Tibial artery (tissue), 4 donors: ENCODE results near the gene UGT1A7.

Source experiments
- DNase-seq, 2 donors: peaks; one replicate each; pipeline ENCODE4 v3.0.0-alpha.2; 2019
- H3K27ac ChIP-seq, 2 donors: fragments of 200-600 bp; sonication (generic) in 1 of 2; 1 replicate in 1 of 2; 2 replicates in 1 of 2; pipeline ENCODE4 v1.5.1; 2018 to 2019; ENCODE audit warnings: mild to moderate bottlenecking in 1 of 2
- H3K27me3 ChIP-seq, 2 donors: fragments of 200-600 bp; sonication (generic) in 1 of 2; one replicate each; pipeline versions ENCODE4 v1.5.1 to v1.6.0; 2016 to 2019
- H3K36me3 ChIP-seq, 3 donors: fragments of 200-600 bp; sonication (generic) in 2 of 3; one replicate each; pipeline ENCODE4 v1.5.1; 2016 to 2019; ENCODE audit warnings: mild to moderate bottlenecking in 2 of 3
- H3K4me1 ChIP-seq, 4 donors: fragments of 200-600 bp; sonication (generic) in 2 of 4; 1 replicate in 3 of 4; 2 replicates in 1 of 4; pipeline ENCODE4 v1.5.1; 2016 to 2019
- H3K4me3 ChIP-seq, 2 donors: fragments of 200-600 bp; sonication (generic) in 1 of 2; 1 replicate in 1 of 2; 2 replicates in 1 of 2; pipeline ENCODE4 v1.5.1; 2018 to 2019; ENCODE audit warnings: mild to moderate bottlenecking in 2 of 2
- H3K9me3 ChIP-seq, 3 donors: fragments of 200-600 bp; sonication (generic) in 1 of 3; one replicate each; pipeline ENCODE4 v1.5.1; 2016 to 2019
- intact Hi-C: fragments of 100-400 bp; cut with DNase I; formaldehyde crosslinking; loops from one replicate; pipeline ENCODE4 v1.15.0; 2023; ENCODE audit warnings: low total_unique reads
- TF ChIP-seq, protein P1 (sequence below), 2 experiments: fragments of 200-600 bp in 1 of 2; fragments of 450-650 bp in 1 of 2; IDR thresholded peaks; one replicate each; pipeline ENCODE4 v1.5.1; 2017 to 2019; ENCODE audit warnings: antibody characterized with exemption in 2 of 2, mild to moderate bottlenecking in 1 of 2, moderate library complexity in 1 of 2

UGT1A7 gene

DNA sequence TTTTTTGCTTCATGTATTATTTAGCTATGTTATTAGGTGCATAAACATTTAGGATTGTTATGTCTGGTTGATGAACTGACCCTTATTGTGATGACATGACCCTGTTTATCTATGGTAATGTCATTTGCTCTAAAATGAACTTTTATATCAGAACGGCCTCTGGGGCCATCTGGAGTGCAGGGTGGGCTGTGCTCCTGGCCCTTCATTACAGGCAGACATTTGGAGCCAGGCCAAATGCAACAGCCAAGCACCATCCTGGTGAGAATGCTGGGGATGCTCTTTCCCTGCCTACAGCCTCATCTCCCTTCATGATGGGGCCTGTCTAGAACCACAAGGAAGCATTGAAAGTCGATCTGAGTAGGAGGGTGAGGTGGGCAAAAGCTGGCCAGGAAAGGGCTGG lies 134.6 kb downstream of the UGT1A7 start:
- H3K4me3 ChIP-seq, result no peak overlapping the region
- peaks cover 0 to 4% (median 0%) of the 10 kb centered on the region in 3 donors for H3K9me3 ChIP-seq
- H3K4me1 ChIP-seq, result no peaks in the 10 kb centered on the region
- no peaks in the 10 kb centered on the region for H3K36me3 ChIP-seq
- H3K27ac ChIP-seq, result no peak overlapping the region
- H3K27me3 ChIP-seq, result peaks cover 0 to 1% of the 10 kb centered on the region in 2 donors
- intact Hi-C loops, result no loop called here
- no peak for DNase-seq
- TF ChIP-seq, protein P1, sequence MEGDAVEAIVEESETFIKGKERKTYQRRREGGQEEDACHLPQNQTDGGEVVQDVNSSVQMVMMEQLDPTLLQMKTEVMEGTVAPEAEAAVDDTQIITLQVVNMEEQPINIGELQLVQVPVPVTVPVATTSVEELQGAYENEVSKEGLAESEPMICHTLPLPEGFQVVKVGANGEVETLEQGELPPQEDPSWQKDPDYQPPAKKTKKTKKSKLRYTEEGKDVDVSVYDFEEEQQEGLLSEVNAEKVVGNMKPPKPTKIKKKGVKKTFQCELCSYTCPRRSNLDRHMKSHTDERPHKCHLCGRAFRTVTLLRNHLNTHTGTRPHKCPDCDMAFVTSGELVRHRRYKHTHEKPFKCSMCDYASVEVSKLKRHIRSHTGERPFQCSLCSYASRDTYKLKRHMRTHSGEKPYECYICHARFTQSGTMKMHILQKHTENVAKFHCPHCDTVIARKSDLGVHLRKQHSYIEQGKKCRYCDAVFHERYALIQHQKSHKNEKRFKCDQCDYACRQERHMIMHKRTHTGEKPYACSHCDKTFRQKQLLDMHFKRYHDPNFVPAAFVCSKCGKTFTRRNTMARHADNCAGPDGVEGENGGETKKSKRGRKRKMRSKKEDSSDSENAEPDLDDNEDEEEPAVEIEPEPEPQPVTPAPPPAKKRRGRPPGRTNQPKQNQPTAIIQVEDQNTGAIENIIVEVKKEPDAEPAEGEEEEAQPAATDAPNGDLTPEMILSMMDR (IDR thresholded peaks at IDR 0.05), result no peak

DNA sequence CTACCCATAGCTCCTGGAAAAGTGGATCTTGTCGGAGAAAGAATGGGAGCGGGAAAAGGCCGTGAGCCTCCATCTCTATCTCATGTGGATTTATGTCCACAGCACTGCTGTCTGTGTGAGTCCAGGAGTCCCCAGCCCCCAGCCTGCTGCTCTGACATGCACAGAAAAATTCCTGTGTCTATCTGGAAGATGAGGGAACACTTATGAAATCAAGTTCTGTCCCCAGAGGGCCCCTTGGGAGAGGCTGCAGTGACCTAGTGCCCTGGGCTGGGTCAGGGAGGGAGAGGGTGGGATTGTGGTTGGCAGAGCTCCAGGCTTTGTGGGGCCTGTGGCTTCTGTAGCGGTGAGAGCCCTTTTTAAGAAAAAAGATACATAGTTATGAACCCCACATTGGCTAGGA lies 135.1 kb downstream of the UGT1A7 start:
- no peak overlapping the region for H3K4me3 ChIP-seq
- peak; percentile 7 to 24 for DNase-seq
- intact Hi-C loops, result no loop called here
- no peaks in the 10 kb centered on the region for H3K27me3 ChIP-seq
- H3K27ac ChIP-seq, result no peak overlapping the region
- H3K4me1 ChIP-seq, result no peaks in the 10 kb centered on the region
- H3K9me3 ChIP-seq, result peaks cover 0 to 4% (median 0%) of the 10 kb centered on the region in 3 donors
- TF ChIP-seq, protein P1 (IDR thresholded peaks at IDR 0.05), result no peak
- H3K36me3 ChIP-seq, result no peaks in the 10 kb centered on the region

DNA sequence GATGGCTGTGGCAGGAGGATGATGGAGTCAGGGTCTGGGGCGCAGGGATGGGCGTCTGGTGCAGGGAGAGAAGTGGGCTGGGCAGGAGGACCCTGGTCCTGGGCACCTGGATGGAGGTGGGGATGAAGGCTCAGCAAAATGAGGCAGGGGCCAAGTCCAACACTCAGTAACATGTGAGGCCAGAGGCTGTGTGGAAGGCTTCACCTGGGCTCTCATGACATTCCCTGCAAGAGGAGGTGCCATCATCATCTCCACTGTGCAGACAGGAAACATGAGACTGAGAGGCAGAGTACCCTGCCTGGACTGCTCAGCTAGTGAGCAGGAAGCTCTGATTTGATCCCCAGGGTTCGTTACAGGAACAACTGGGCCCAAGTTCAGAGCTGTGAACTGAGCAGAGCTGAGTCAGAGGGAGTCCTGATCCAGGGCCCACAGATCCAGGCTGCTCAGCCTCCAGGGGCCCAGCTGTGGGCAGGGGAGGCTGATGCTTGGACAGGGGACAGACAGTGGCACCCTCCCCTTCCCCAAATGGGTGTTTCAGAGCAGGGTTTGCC lies 135.7 kb downstream of the UGT1A7 start:
- H3K9me3 ChIP-seq, result peaks cover 0 to 4% (median 0%) of the 10 kb centered on the region in 3 donors
- H3K27me3 ChIP-seq, result no peaks in the 10 kb centered on the region
- TF ChIP-seq, protein P1 (IDR thresholded peaks at IDR 0.05), result no peak
- intact Hi-C loops, result no loop called here
- no peak overlapping the region for H3K27ac ChIP-seq
- H3K4me3 ChIP-seq, result no peak overlapping the region
- H3K4me1 ChIP-seq, result no peaks in the 10 kb centered on the region
- peak; percentile 14 to 34 for DNase-seq
- H3K36me3 ChIP-seq, result no peaks in the 10 kb centered on the region

DNA sequence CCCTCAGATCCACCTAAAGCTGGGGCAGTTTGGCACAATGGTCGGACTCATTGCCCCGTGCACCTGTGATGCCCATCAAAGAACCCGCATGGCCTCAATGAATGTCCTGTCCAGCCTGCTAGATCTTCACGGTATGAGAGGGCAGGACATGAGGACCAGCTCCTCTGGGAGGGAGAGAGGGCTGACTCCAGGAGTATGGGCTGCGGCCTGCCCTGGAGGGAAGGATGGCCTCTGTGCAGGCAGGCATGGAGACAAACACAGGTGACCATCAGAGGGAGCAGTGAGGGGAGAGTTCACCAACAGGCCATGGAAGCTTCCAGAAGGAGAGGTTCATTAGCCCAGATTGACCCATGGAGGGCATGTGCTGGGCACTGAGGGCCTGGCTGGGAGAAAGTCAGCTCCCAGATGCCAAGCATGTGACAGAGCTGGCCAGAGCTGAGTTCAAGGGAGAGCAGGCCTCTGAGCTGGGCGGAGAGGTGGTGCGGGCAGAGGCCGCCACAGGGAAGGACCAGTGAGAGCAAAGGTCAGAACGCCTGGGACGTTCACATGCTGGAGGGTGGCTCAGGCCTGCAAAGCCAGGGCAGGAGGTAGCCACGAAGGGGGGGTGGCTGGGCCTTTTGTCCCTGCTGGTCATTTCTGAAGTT lies 136.4 kb downstream of the UGT1A7 start:
- peak; percentile 16 to 50 for DNase-seq
- intact Hi-C loops, result no loop called here
- TF ChIP-seq, protein P1 (IDR thresholded peaks at IDR 0.05), result no peak
- Histone ChIP-seq H3K4me3 (no peak overlapping the region), H3K36me3 (no peaks in the 10 kb centered on the region), H3K27ac (no peak overlapping the region), H3K9me3 (peaks cover 0 to 4% (median 0%) of the 10 kb centered on the region in 3 donors), H3K4me1 (no peaks in the 10 kb centered on the region), H3K27me3 (no peaks in the 10 kb centered on the region)

DNA sequence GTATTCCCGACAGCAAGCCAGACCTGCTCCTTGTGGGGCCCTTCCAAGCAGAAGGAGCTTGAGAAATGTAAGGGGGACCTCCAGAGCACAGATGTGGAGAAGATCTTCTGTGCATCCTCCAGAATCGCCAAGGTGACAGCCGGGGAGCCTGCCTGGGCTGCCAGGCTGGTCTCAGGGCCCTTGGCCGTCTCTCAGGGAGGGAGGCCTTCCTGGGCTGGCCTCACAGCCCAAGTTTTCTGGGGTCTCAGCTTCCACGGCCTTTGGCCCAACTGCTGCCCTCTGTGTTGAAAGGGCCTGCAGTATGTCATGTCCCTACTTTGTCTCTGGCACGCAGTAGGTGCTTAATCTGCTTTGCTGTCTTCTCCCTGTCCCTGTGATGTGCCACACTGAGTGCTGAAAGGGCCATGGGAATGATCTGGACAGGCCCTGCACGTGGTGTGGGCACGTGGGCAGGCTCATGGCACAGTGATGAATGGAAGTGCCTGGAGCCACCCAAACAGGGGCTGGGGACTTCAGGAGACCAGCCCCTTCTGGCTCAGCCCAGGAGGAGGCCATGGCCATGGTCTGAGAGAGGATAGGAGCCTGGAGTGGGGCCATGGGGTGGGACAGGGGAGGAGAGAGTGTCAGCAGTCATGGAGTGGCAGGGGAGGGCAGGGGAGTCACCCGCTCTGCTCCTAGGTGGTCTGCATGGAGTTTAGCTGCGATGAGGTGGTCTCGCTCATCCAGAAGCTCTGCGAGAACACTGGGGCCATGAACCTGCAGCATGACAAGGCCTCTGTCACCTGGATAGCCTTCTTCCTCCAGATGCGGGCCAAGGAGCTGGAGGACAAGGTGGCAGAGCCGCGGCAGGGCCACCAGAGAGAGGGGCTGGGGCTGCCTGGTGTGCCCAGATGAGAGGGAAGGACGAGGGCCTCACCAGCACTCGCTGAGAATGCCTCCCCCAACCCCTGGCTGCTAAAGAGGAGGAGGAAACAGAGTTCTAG lies 137.2 kb downstream of the UGT1A7 start:
- peak; percentile 4 to 40 for DNase-seq
- intact Hi-C loops, result no loop called here
- Histone ChIP-seq H3K9me3 (peaks cover 0 to 4% (median 0%) of the 10 kb centered on the region in 3 donors), H3K27me3 (no peaks in the 10 kb centered on the region), H3K27ac (no peak overlapping the region), H3K4me3 (no peak overlapping the region), H3K36me3 (no peaks in the 10 kb centered on the region), H3K4me1 (no peaks in the 10 kb centered on the region)
- TF ChIP-seq, protein P1 (IDR thresholded peaks at IDR 0.05), result no peak
